Trophoblast cell (in vitro differentiated cells and primary cell): ENCODE results near the gene GH2.

Experiments used
- DNase-seq, 2 donors: peaks; one replicate each; pipeline ENCODE4 v3.0.0-alpha.2; 2016
- H2AFZ ChIP-seq: 2 replicates; pipeline ENCODE4 v1.6.1; 2013; ENCODE audit warnings: low read length, moderate library complexity, mild to moderate bottlenecking; ENCODE audit not compliant: insufficient read depth, poor library complexity
- H2AK5ac ChIP-seq: 2 replicates; pipeline ENCODE4 v1.6.1; 2013; ENCODE audit warnings: mild to moderate bottlenecking, low read length
- H2BK120ac ChIP-seq: 2 replicates; pipeline ENCODE4 v1.6.1; 2013; ENCODE audit warnings: low read length, mild to moderate bottlenecking, moderate library complexity; ENCODE audit not compliant: insufficient read depth, poor library complexity
- H2BK12ac ChIP-seq: 2 replicates; pipeline ENCODE4 v1.6.1; 2013; ENCODE audit warnings: mild to moderate bottlenecking, low read length, moderate library complexity
- H2BK5ac ChIP-seq: 2 replicates; pipeline ENCODE4 v1.6.1; 2013; ENCODE audit warnings: low read length, low read depth, moderate library complexity, mild to moderate bottlenecking; ENCODE audit not compliant: poor library complexity
- H3K14ac ChIP-seq: 2 replicates; pipeline ENCODE4 v1.6.1; 2013; ENCODE audit warnings: mild to moderate bottlenecking, low read length
- H3K18ac ChIP-seq: 2 replicates; pipeline ENCODE4 v1.6.1; 2013; ENCODE audit warnings: mild to moderate bottlenecking, low read length
- H3K23ac ChIP-seq: 2 replicates; pipeline ENCODE4 v1.6.1; 2013; ENCODE audit warnings: low read length
- H3K27ac ChIP-seq: 2 replicates; pipeline ENCODE4 v1.5.1; 2013; ENCODE audit warnings: low read depth, mild to moderate bottlenecking, inconsistent platforms, low read length, moderate library complexity
- H3K27me3 ChIP-seq: 2 replicates; pipeline ENCODE4 v1.6.1; 2013; ENCODE audit warnings: inconsistent platforms, mild to moderate bottlenecking, low read length, moderate library complexity; ENCODE audit not compliant: insufficient read depth
- H3K36me3 ChIP-seq, 2 experiments: 1 replicate in 1 of 2; 2 replicates in 1 of 2; pipeline ENCODE4 v1.6.1; 2013; ENCODE audit warnings: low read length in 2 of 2, mild to moderate bottlenecking in 2 of 2, moderate library complexity in 1 of 2; ENCODE audit not compliant: insufficient read depth in 2 of 2, control insufficient read depth in 1 of 2
- H3K4ac ChIP-seq: 2 replicates; pipeline ENCODE4 v1.6.1; 2013; ENCODE audit warnings: low read depth, mild to moderate bottlenecking, low read length, moderate library complexity
- H3K4me1 ChIP-seq, 2 experiments: 1 replicate in 1 of 2; 2 replicates in 1 of 2; pipeline ENCODE4 v1.6.1; 2013; ENCODE audit warnings: low read length in 2 of 2, mild to moderate bottlenecking in 2 of 2, moderate library complexity in 1 of 2; ENCODE audit not compliant: insufficient read depth in 2 of 2, control insufficient read depth in 1 of 2
- H3K4me2 ChIP-seq: 2 replicates; pipeline ENCODE4 v1.6.1; 2013; ENCODE audit warnings: inconsistent platforms, mild to moderate bottlenecking, low read length, moderate library complexity
- H3K4me3 ChIP-seq: 2 replicates; pipeline ENCODE4 v1.5.1; 2013; ENCODE audit warnings: mild to moderate bottlenecking, low read depth, low read length, inconsistent platforms
- H3K79me1 ChIP-seq: one replicate; pipeline ENCODE4 v1.6.1; 2013; ENCODE audit warnings: low read length
- H3K79me2 ChIP-seq: 2 replicates; pipeline ENCODE4 v1.6.1; 2013; ENCODE audit warnings: low read length, mild to moderate bottlenecking; ENCODE audit not compliant: control insufficient read depth, insufficient read depth, poor library complexity
- H3K9ac ChIP-seq: 2 replicates; pipeline ENCODE4 v1.6.1; 2013; ENCODE audit warnings: mild to moderate bottlenecking, low read length
- H3K9me3 ChIP-seq: 2 replicates; pipeline ENCODE4 v1.6.1; 2013; ENCODE audit warnings: low read depth, mild to moderate bottlenecking, control low read depth, inconsistent platforms, low read length; ENCODE audit not compliant: insufficient read depth
- H4K12ac ChIP-seq: 2 replicates; pipeline ENCODE4 v1.6.1; 2013; ENCODE audit warnings: low read depth, mild to moderate bottlenecking, low read length, moderate library complexity
- H4K8ac ChIP-seq: 2 replicates; pipeline ENCODE4 v1.6.1; 2013; ENCODE audit warnings: low read depth, mild to moderate bottlenecking, low read length, moderate library complexity
- H4K91ac ChIP-seq: one replicate; pipeline ENCODE4 v1.6.1; 2013; ENCODE audit warnings: low read depth, mild to moderate bottlenecking, low read length, moderate library complexity
- WGBS: extraction: QIAGEN DNeasy Blood & Tissue Kit; methylation state at CpG from one replicate; pipeline ENCODE4 v1.1.7; 2013; ENCODE audit warnings: missing lambda C conversion rate; ENCODE audit not compliant: insufficient read length, insufficient coverage; ENCODE audit errors: extremely low coverage; 5-methylcytosine and 5-hydroxymethylcytosine counted together

GH2 gene

DNA sequence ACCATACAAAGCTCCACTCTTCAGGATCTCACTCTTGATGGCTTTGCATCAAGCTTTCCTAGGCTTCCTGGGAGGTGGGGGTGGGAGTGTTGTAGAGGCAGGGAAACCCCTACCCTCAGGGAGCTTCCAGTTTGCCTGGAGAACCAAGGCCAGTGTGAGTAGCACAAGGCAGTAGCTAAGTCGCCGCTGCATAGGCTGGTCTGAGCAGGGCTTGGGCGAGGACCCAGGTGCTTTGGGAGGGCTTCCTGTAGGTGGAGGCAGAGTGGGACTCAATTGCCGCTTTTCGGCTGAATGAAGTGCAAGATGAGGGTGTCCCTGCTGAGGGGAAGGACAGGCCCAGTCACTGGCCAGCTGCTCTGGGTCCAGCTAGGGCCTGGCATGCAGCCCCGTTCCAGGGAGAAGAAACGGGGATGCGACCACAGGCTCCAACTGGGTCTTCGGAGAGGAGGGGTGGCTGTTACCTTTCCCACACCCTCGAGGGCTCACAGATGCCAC, 46.5 kb upstream of the GH2 start:
- Histone ChIP-seq H3K4me1 (no peaks in the 10 kb centered on the region), H2BK120ac (no peak overlapping the region), H3K23ac (no peak overlapping the region), H2AK5ac (no peak overlapping the region), H4K12ac (no peak overlapping the region), H3K4ac (no peak overlapping the region), H3K14ac (no peak overlapping the region), H3K18ac (no peak overlapping the region), H4K8ac (no peak overlapping the region), H3K27me3 (no peaks in the 10 kb centered on the region), H3K4me2 (no peak overlapping the region), H3K27ac (no peak overlapping the region), H2BK5ac (no peak overlapping the region), H3K36me3 (no peaks in the 10 kb centered on the region), H3K4me3 (no peak overlapping the region), H3K9ac (no peak overlapping the region), H3K79me1 (no peaks in the 10 kb centered on the region), H2AFZ (no peak overlapping the region), H3K79me2 (no peaks in the 10 kb centered on the region), H3K9me3 (peaks cover 2% of the 10 kb centered on the region), H2BK12ac (no peak overlapping the region), H4K91ac (no peak overlapping the region)
- no peak for DNase-seq
- no CpG with 5 or more reads among the region's 10 CpGs for WGBS

DNA sequence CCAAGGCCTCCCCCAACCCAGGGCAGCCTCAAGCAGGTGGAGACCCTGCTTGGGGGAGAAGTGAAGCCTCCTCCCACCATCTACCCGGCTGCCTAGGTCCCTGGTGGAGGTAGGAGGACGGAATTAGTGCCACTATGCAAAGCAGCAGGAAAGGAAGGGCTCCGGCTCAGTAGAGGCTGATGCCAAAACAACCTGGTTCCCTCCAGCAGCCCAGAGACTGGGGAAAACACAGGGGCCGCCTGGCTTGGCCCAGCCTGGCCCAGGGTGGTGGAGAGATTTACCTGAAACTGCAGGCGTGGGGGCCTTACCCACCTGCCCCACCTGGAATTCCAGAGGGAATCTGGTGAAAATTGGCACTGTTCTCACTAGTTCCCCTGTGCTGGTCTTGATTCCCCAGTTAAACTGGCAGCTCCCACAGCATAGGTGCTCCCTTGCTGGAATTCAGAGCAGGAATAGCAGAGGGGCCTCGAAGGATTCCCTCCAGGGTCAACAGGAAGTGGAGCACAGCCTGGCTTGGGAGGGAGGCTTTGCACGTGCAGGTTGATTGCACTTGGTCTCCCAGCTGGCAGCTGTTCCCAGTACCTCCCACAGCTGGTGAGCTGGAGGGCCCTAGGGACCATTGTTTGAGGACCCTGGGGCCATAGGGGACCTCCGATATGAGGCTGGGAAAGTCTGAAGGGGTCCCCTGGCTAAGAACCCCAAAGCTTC, 45.9 kb upstream of the GH2 start:
- H3K27ac ChIP-seq, result no peak overlapping the region
- no peak overlapping the region for H4K91ac ChIP-seq
- no peak overlapping the region for H3K18ac ChIP-seq
- peaks cover 2% of the 10 kb centered on the region for H3K9me3 ChIP-seq
- no peaks in the 10 kb centered on the region for H3K79me1 ChIP-seq
- H3K27me3 ChIP-seq, result no peaks in the 10 kb centered on the region
- H2BK5ac ChIP-seq, result no peak overlapping the region
- no peak overlapping the region for H3K4me2 ChIP-seq
- no peaks in the 10 kb centered on the region for H3K4me1 ChIP-seq
- no peak overlapping the region for H2AFZ ChIP-seq
- no peaks in the 10 kb centered on the region for H3K79me2 ChIP-seq
- H4K12ac ChIP-seq, result no peak overlapping the region
- no peak overlapping the region for H3K14ac ChIP-seq
- no peak overlapping the region for H3K23ac ChIP-seq
- DNase-seq, result no peak
- H3K4ac ChIP-seq, result no peak overlapping the region
- H4K8ac ChIP-seq, result no peak overlapping the region
- no peak overlapping the region for H2BK12ac ChIP-seq
- H3K4me3 ChIP-seq, result no peak overlapping the region
- H3K9ac ChIP-seq, result no peak overlapping the region
- H3K36me3 ChIP-seq, result no peaks in the 10 kb centered on the region
- WGBS, result no CpG with 5 or more reads among the region's 8 CpGs
- no peak overlapping the region for H2AK5ac ChIP-seq
- no peak overlapping the region for H2BK120ac ChIP-seq

DNA sequence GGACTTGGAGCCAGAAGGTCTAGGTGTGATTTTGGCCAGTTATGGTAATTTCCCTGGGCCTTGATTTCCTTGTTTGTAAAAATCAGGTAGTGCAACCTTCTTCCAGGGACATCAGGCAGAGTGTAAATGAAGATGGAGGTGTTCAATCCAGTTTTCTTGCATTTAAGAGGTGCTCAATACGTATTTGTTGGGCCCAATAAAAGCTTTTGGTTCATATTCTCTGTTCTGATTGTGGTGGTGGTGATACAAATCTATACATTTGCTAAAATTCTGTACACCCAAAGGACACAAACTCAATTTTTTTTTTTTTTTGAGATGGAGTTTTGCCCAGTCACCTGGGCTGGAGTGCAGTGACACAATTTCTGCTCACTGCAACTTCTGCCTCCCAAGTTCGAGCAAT, 44.4 kb upstream of the GH2 start:
- no CpG with 5 or more reads among the region's 2 CpGs for WGBS
- Histone ChIP-seq H3K4me1 (no peaks in the 10 kb centered on the region), H2BK120ac (no peak overlapping the region), H3K4ac (no peak overlapping the region), H3K4me2 (no peak overlapping the region), H2BK12ac (no peak overlapping the region), H3K27me3 (no peaks in the 10 kb centered on the region), H2BK5ac (no peak overlapping the region), H4K8ac (no peak overlapping the region), H2AK5ac (no peak overlapping the region), H3K18ac (no peak overlapping the region), H3K79me2 (no peaks in the 10 kb centered on the region), H4K12ac (no peak overlapping the region), H3K36me3 (no peaks in the 10 kb centered on the region), H3K4me3 (no peak overlapping the region), H3K27ac (no peak overlapping the region), H3K23ac (no peak overlapping the region), H3K9me3 (peaks cover 2% of the 10 kb centered on the region), H3K9ac (no peak overlapping the region), H2AFZ (no peak overlapping the region), H3K14ac (no peak overlapping the region), H4K91ac (no peak overlapping the region), H3K79me1 (no peaks in the 10 kb centered on the region)
- no peak for DNase-seq

DNA sequence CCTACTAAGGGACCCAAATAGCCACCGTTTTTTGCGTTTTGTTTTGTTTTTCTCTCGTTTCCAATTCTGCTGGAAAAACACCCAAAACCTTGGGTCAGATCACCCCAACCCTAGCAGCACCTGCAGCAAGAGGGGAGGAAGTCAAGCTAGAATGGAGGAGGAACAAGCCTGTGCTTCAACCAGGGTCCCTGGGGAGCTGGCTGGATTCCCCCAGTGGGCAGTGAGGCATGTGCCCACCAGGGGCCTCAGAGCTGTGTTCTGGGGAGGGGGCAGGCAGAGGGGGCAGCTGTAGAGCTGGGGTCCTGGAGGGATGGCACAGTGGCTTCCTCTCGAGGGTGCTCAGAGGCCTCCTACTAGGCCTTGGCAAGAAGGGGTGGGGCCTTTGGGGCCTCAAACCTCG, 43.9 kb upstream of the GH2 start:
- H2BK5ac ChIP-seq, result no peak overlapping the region
- H2BK12ac ChIP-seq, result no peak overlapping the region
- H3K36me3 ChIP-seq, result no peaks in the 10 kb centered on the region
- no peak overlapping the region for H4K8ac ChIP-seq
- no peak overlapping the region for H2AFZ ChIP-seq
- H3K79me2 ChIP-seq, result no peaks in the 10 kb centered on the region
- no peak overlapping the region for H2BK120ac ChIP-seq
- no peak overlapping the region for H3K27ac ChIP-seq
- H3K4me1 ChIP-seq, result no peaks in the 10 kb centered on the region
- no peaks in the 10 kb centered on the region for H3K79me1 ChIP-seq
- peaks cover 2% of the 10 kb centered on the region for H3K9me3 ChIP-seq
- H4K12ac ChIP-seq, result no peak overlapping the region
- no peak overlapping the region for H3K4ac ChIP-seq
- no peak overlapping the region for H3K23ac ChIP-seq
- no peak overlapping the region for H3K4me2 ChIP-seq
- H3K4me3 ChIP-seq, result no peak overlapping the region
- H3K14ac ChIP-seq, result no peak overlapping the region
- no peak overlapping the region for H3K18ac ChIP-seq
- WGBS, result no CpG with 5 or more reads among the region's 5 CpGs
- H2AK5ac ChIP-seq, result no peak overlapping the region
- no peak overlapping the region for H3K9ac ChIP-seq
- no peak overlapping the region for H4K91ac ChIP-seq
- H3K27me3 ChIP-seq, result no peaks in the 10 kb centered on the region
- no peak for DNase-seq
